MM.1S (cell line): Measurements from ENCODE around the gene STOX2.

Experiments
- DNase-seq: peaks from one replicate; pipeline ENCODE4 v3.0.0-alpha.2; 2015
- H2AFZ ChIP-seq: fragments of 300-600 bp; sonication (generic); 2 replicates; pipeline ENCODE4 v1.6.0; 2016; ENCODE audit warnings: antibody characterized with exemption, low read length
- H3F3A ChIP-seq: fragments of 300-600 bp; sonication (generic); 2 replicates; pipeline ENCODE4 v1.6.1; 2016; ENCODE audit warnings: mild to moderate bottlenecking, antibody characterized with exemption, low read length, moderate library complexity, mixed read lengths; ENCODE audit not compliant: insufficient read depth
- H3K27ac ChIP-seq: fragments of 300-600 bp; sonication (generic); 2 replicates; pipeline ENCODE4 v1.5.1; 2016; ENCODE audit warnings: mild to moderate bottlenecking, low read length
- H3K27me3 ChIP-seq: fragments of 300-600 bp; sonication (generic); replicated peaks from 2 replicates; pipeline ENCODE4 v1.6.0; 2016; ENCODE audit warnings: low read length; ENCODE audit not compliant: insufficient read depth
- H3K36me3 ChIP-seq: fragments of 300-600 bp; sonication (generic); replicated peaks from 2 replicates; pipeline ENCODE4 v1.6.1; 2016; ENCODE audit warnings: mild to moderate bottlenecking, low read length, mixed read lengths; ENCODE audit not compliant: insufficient read depth
- H3K4me1 ChIP-seq: fragments of 300-600 bp; sonication (generic); 2 replicates; pipeline ENCODE4 v1.6.1; 2016; ENCODE audit warnings: low read length, mixed read lengths
- H3K4me2 ChIP-seq: fragments of 300-600 bp; sonication (generic); 2 replicates; pipeline ENCODE4 v1.6.0; 2016; ENCODE audit warnings: low read depth, low read length
- H3K4me3 ChIP-seq: fragments of 300-600 bp; sonication (generic); 2 replicates; pipeline ENCODE4 v1.5.1; 2016; ENCODE audit warnings: low read length, mixed read lengths
- H3K79me2 ChIP-seq: fragments of 300-600 bp; sonication (generic); 2 replicates; pipeline ENCODE4 v1.6.1; 2016; ENCODE audit warnings: mixed run types, low read length, mixed read lengths
- H3K9ac ChIP-seq: fragments of 300-600 bp; sonication (generic); 2 replicates; pipeline ENCODE4 v1.6.1; 2016; ENCODE audit warnings: low read length, mixed read lengths
- H3K9me2 ChIP-seq: fragments of 300-600 bp; sonication (generic); replicated peaks from 2 replicates; pipeline ENCODE4 v1.6.1; 2016; ENCODE audit warnings: mild to moderate bottlenecking, low read length, mixed read lengths; ENCODE audit not compliant: insufficient read depth
- H3K9me3 ChIP-seq: fragments of 300-600 bp; sonication (generic); replicated peaks from 2 replicates; pipeline ENCODE4 v1.6.1; 2016; ENCODE audit warnings: mild to moderate bottlenecking, low read length, mixed read lengths; ENCODE audit not compliant: insufficient read depth
- H4K20me1 ChIP-seq: fragments of 300-600 bp; sonication (generic); 2 replicates; pipeline ENCODE4 v1.6.1; 2016; ENCODE audit warnings: mild to moderate bottlenecking, low read length, moderate library complexity, mixed read lengths; ENCODE audit not compliant: insufficient read depth
- EZH2 ChIP-seq: fragments of 300-600 bp; sonication (generic); optimal IDR thresholded peaks from 2 replicates; pipeline ENCODE3; 2017; ENCODE audit warnings: low read depth, mild to moderate bottlenecking, antibody characterized with exemption, low read length, mixed read lengths
- EZH2phosphoT487 ChIP-seq: fragments of 300-600 bp; sonication (generic); IDR thresholded peaks from 2 replicates; pipeline ENCODE4 v1.6.1; 2018; ENCODE audit warnings: antibody characterized with exemption, low read length
- TF ChIP-seq, protein P1 (sequence below): fragments of 300-600 bp; sonication (generic); IDR thresholded peaks from 2 replicates; pipeline ENCODE4 v1.5.1; 2016; ENCODE audit warnings: antibody characterized with exemption, low read length, mixed read lengths

Gene STOX2

DNA sequence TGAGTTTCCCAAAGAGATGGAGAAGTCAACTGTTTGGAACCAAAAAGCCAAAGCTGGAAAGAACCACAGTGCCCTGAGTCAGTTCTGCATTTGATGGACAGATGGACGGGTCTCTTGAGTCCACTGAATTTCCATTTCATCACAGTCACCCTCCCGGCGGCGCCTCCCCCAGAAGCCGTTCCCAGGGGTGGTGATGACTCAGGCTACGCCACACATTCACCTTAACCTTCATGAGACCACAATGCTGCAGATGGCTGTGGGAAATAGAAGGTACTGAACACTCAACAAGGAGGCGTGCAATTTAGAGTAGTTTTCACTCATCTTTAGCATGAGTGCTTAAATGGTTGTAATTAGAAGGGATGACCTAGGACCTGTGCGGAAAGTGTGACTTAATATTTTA, 61.3 kb downstream of the STOX2 start:
- H3K36me3 ChIP-seq = no peaks in the 10 kb centered on the region
- no peak overlapping the region for H2AFZ ChIP-seq
- H3K4me2 ChIP-seq = no peak overlapping the region
- TF ChIP-seq, protein P1, sequence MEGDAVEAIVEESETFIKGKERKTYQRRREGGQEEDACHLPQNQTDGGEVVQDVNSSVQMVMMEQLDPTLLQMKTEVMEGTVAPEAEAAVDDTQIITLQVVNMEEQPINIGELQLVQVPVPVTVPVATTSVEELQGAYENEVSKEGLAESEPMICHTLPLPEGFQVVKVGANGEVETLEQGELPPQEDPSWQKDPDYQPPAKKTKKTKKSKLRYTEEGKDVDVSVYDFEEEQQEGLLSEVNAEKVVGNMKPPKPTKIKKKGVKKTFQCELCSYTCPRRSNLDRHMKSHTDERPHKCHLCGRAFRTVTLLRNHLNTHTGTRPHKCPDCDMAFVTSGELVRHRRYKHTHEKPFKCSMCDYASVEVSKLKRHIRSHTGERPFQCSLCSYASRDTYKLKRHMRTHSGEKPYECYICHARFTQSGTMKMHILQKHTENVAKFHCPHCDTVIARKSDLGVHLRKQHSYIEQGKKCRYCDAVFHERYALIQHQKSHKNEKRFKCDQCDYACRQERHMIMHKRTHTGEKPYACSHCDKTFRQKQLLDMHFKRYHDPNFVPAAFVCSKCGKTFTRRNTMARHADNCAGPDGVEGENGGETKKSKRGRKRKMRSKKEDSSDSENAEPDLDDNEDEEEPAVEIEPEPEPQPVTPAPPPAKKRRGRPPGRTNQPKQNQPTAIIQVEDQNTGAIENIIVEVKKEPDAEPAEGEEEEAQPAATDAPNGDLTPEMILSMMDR = no peak
- no peaks in the 10 kb centered on the region for H3K4me1 ChIP-seq
- no peak overlapping the region for H3K27ac ChIP-seq
- H4K20me1 ChIP-seq = no peaks in the 10 kb centered on the region
- H3K9me2 ChIP-seq = no peaks in the 10 kb centered on the region
- no peaks in the 10 kb centered on the region for H3K9me3 ChIP-seq
- no peak overlapping the region for H3K9ac ChIP-seq
- no peak for DNase-seq
- no peak overlapping the region for H3K4me3 ChIP-seq
- no peaks in the 10 kb centered on the region for H3K27me3 ChIP-seq
- no peaks in the 10 kb centered on the region for H3K79me2 ChIP-seq
- H3F3A ChIP-seq = no peaks in the 10 kb centered on the region

DNA sequence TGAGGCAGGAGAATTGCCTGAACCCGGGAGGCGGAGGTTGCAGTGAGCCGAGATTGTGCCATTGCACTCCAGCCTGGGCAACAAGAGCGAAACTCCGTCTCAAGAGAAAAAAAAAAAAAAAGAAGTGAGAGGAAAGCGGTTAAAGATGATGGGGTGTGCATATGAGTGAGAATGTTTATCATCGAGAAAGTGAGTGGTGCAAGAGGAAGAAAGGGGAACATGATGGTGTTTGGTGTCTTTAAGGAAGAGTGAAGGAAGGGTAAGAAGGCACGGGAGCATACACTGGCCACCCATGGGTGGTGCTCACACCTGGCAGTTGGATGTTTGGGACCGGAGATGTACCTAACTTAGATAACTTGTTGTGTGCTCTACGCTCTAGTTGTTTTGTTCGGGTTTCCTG, 62.2 kb downstream of the STOX2 start:
- Histone ChIP-seq H4K20me1 (no peaks in the 10 kb centered on the region), H3K4me1 (no peaks in the 10 kb centered on the region), H3K79me2 (no peaks in the 10 kb centered on the region), H3F3A (no peaks in the 10 kb centered on the region), H3K9me2 (no peaks in the 10 kb centered on the region), H3K4me3 (no peak overlapping the region), H2AFZ (no peak overlapping the region), H3K36me3 (no peaks in the 10 kb centered on the region), H3K27ac (no peak overlapping the region), H3K27me3 (no peaks in the 10 kb centered on the region), H3K9ac (no peak overlapping the region), H3K4me2 (no peak overlapping the region), H3K9me3 (no peaks in the 10 kb centered on the region)
- no peak for TF ChIP-seq EZH2phosphoT487
- no peak for TF ChIP-seq EZH2
- TF ChIP-seq, protein P1 = no peak
- DNase-seq = no peak

DNA sequence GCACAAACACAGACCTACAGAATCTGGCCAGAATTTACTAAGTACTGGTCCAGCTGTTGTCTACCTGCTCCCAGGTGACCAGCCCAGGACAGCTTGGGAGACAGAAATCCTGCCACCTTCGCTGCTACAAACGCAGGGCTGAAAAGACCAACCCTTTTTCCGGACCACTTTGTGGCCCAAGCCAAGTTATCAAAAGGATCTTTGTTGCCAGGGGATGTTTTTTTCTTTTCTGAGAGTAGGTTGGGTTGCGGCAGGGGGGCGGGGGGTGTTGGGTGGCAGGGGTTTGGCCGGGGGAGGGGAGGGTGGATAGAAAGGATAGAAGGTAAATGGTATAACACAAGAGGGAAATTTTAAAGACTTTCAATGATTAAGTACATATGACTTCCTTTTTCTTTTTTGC, 63.4 kb downstream of the STOX2 start:
- no peaks in the 10 kb centered on the region for H3K4me1 ChIP-seq
- H3K36me3 ChIP-seq = no peaks in the 10 kb centered on the region
- no peaks in the 10 kb centered on the region for H3K27me3 ChIP-seq
- no peaks in the 10 kb centered on the region for H4K20me1 ChIP-seq
- no peak overlapping the region for H2AFZ ChIP-seq
- H3K4me3 ChIP-seq = no peak overlapping the region
- no peaks in the 10 kb centered on the region for H3K79me2 ChIP-seq
- no peak overlapping the region for H3K27ac ChIP-seq
- no peak for DNase-seq
- H3F3A ChIP-seq = no peaks in the 10 kb centered on the region
- TF ChIP-seq EZH2 = no peak
- TF ChIP-seq, protein P1 = no peak
- no peak for TF ChIP-seq EZH2phosphoT487
- no peak overlapping the region for H3K9ac ChIP-seq
- H3K4me2 ChIP-seq = no peak overlapping the region
- H3K9me3 ChIP-seq = no peaks in the 10 kb centered on the region
- no peaks in the 10 kb centered on the region for H3K9me2 ChIP-seq

DNA sequence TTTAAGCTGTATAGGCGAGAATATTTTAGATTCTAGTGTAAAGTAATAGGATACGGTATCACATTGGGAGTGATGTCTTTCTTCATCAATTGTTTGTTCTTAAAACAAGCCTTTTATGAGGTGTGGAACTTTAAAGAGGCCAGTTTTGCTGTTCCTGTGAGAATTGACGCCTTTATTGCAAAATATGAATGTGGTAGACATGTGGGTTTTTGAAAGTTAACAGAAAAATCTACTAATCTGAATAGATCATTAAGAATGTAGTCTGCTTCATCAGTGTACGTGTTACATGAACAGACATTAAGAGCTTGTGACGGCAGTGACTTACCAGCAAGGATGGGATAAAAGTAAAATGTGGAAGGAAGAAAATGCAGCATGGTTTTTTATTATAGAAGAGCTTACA, 63.8 kb downstream of the STOX2 start:
- DNase-seq = no peak
- no peaks in the 10 kb centered on the region for H3F3A ChIP-seq
- no peaks in the 10 kb centered on the region for H3K36me3 ChIP-seq
- no peak overlapping the region for H3K9ac ChIP-seq
- TF ChIP-seq EZH2phosphoT487 (no peak), EZH2 (no peak)
- TF ChIP-seq, protein P1 = no peak
- H3K4me1 ChIP-seq = no peaks in the 10 kb centered on the region
- H2AFZ ChIP-seq = no peak overlapping the region
- H3K27me3 ChIP-seq = no peaks in the 10 kb centered on the region
- H4K20me1 ChIP-seq = no peaks in the 10 kb centered on the region
- H3K9me3 ChIP-seq = no peaks in the 10 kb centered on the region
- no peaks in the 10 kb centered on the region for H3K9me2 ChIP-seq
- H3K4me3 ChIP-seq = no peak overlapping the region
- no peak overlapping the region for H3K4me2 ChIP-seq
- no peak overlapping the region for H3K27ac ChIP-seq
- no peaks in the 10 kb centered on the region for H3K79me2 ChIP-seq
